Stomach (tissue), 4 donors: Measurements from ENCODE around the gene UTP20.

Experiments
- EP300 ChIP-seq: sonication (generic); formaldehyde crosslinking; IDR thresholded peaks from one replicate; pipeline ENCODE4 v1.6.1; 2017; ENCODE audit warnings: antibody characterized with exemption
- TF ChIP-seq, protein P1 (sequence below), 7 experiments: fragments of 450-650 bp in 4 of 7; fragments of 200-600 bp in 3 of 7; sonication (generic) in 3 of 7; IDR thresholded peaks; one replicate each; pipeline ENCODE4 v1.5.1; 2016 to 2019; ENCODE audit warnings: antibody characterized with exemption in 7 of 7, control low read depth in 2 of 7, mild to moderate bottlenecking in 1 of 7

GRCh38 chr12:101330631-101331030 is 50.7 kb downstream of the UTP20 start:
- TF ChIP-seq, protein P1, sequence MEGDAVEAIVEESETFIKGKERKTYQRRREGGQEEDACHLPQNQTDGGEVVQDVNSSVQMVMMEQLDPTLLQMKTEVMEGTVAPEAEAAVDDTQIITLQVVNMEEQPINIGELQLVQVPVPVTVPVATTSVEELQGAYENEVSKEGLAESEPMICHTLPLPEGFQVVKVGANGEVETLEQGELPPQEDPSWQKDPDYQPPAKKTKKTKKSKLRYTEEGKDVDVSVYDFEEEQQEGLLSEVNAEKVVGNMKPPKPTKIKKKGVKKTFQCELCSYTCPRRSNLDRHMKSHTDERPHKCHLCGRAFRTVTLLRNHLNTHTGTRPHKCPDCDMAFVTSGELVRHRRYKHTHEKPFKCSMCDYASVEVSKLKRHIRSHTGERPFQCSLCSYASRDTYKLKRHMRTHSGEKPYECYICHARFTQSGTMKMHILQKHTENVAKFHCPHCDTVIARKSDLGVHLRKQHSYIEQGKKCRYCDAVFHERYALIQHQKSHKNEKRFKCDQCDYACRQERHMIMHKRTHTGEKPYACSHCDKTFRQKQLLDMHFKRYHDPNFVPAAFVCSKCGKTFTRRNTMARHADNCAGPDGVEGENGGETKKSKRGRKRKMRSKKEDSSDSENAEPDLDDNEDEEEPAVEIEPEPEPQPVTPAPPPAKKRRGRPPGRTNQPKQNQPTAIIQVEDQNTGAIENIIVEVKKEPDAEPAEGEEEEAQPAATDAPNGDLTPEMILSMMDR (IDR thresholded peaks at IDR 0.05): no peak
- no peak for TF ChIP-seq EP300
